Aortic smooth muscle cell (primary cell): ENCODE measurements around the gene MTLN. TPM values are rescaled to one million over a fixed set of nuclear protein-coding genes. Genes with fewer than 3 reads are reported as not detected.

Experiments used
- total RNA-seq: library from RNA; depleted of rRNA; stranded (reverse); fragments of >200 nt; gene quantifications from 2 replicates; pipeline ENCODE4 v1.2.3, GENCODE V29; 2014

The MTLN gene, protein sequence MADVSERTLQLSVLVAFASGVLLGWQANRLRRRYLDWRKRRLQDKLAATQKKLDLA
- total RNA-seq = 46.4 and 103 TPM in 2 replicates

DNA sequence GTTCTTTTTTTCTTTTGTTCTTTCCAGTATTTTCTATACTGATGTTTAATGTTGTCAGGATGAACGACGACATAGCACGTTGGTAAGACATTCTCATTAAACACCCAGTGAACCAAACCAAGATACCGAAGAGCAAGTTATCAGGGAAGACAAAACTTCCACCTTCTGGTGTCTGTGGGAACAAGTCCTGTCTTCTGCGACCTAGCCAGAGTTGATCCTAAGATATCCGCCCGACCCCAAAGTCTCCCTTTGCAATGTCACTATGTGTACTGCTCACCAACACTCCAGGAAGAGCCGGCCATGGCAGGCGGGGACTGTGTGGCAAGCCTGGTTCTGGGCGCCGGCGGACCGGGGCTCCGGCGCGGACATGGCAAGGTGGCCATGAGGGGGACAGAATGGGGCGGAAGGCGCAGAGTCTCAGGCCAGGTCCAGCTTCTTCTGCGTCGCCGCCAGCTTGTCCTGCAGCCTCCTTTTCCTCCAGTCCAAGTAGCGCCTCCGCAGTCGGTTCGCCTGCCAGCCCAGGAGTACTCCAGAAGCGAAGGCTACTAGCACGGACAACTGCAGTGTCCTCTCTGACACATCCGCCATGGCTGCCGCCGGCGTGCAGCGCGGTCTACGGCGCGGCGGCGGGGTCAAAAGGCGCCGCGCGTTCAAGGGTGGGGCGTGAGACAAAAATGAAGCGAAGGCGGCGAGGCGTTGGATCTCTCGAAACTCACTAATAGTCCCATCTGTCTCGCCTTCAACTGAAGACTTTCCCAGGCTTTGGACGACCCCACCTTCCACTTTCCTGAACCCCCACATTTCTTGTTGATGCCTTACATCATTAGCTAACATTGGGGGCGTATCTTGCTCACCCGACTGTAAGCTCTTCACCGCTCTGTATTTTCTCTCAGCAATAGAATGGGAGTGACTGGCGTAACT, at the start of gene MTLN:
Gene MTLN (minus strand): TSS at position 610 of the 921 bp plus-strand sequence. CDS start 22 bp downstream, at position 588.

DNA sequence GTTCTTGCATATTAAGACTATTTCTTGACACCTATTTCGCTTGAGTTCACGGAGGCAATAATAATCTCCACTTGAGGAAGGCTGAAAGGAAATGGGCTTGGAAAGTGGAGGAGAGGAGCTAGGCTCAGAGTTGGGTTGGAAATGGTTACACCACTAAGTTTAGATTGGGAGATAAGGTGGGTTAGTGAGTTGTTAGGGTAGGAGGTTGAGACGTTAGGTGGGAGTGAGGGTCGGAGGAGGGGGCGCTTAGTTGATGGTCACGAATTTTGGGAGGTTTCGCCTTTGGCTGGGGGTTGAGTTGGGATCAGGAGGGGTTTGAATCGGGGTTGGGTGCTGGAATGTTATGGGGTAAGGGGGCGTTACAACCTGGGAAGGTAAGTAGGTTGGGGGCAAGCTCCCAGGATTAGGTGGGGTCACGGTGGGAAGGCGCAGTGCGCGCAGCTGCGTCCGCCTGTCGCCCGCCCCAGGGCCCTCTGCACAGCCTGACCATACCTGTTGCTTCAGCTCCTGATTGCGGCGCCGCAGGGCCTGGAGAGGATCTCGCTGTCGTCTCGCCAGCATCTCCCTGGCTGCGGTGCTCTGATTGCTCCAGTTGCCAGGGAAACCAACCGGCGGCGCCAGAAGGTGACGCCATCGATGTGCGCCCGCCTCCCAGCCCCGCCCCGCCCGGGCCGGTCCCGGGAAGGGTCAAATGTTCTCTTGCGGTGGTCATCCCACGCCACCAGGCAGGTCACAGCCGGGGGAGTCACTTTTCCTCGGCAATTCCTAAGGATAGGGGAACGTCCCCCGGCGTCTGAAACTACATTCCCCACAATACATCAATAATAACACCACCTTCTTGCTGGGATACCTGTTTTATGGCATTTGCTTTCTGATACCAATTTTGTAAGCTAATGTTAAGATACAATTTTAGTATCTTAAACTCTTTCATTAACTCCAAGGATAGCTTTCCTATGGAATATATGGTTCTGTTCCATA, 7.7 kb downstream of the MTLN start, which contains the start of gene NPHP1:
Gene NPHP1 (minus strand): TSS at position 606 of the 978 bp plus-strand sequence. CDS start 45 bp downstream, at position 561.

Other genes starting within 250 kb of the MTLN start
- gene MALL, start 96.7 kb downstream of the MTLN start, total RNA-seq = 12.3 and 44.5 TPM in 2 replicates
- gene NPHP1, start 7.5 kb downstream of the MTLN start, total RNA-seq = 6.9 and 9.0 TPM in 2 replicates